Gastrocnemius medialis (tissue), 4 donors: Measurements from ENCODE around the gene RMDN3. TPM values are rescaled to one million over a fixed set of nuclear protein-coding genes. Genes with fewer than 3 reads are reported as not detected.

Experiments
- ATAC-seq, 2 donors: fragments of 150-250 bp; one replicate each; pipeline ENCODE4 v1.9.1; 2016
- DNase-seq, 2 donors: peaks; one replicate each; pipeline ENCODE4 v3.0.0-alpha.2; 2019
- H3K27ac ChIP-seq, 4 donors: fragments of 200-600 bp; sonication (generic); 1 replicate in 1 of 4; 2 replicates in 3 of 4; pipeline ENCODE4 v1.5.1; 2016 to 2018; ENCODE audit warnings: mild to moderate bottlenecking in 2 of 4, moderate library complexity in 1 of 4
- H3K27me3 ChIP-seq, 3 donors: fragments of 200-600 bp; sonication (generic) in 2 of 3; 1 replicate in 1 of 3; 2 replicates in 2 of 3; pipeline versions ENCODE4 v1.5.1 to v1.6.0; 2016 to 2019; ENCODE audit warnings: mild to moderate bottlenecking in 1 of 3, moderate library complexity in 1 of 3
- H3K36me3 ChIP-seq, 2 donors: fragments of 200-600 bp; sonication (generic) in 1 of 2; one replicate each; pipeline ENCODE4 v1.5.1; 2017 to 2018
- H3K4me1 ChIP-seq, 2 donors: fragments of 200-600 bp; sonication (generic) in 1 of 2; one replicate each; pipeline ENCODE4 v1.5.1; 2016 to 2017; ENCODE audit warnings: mild to moderate bottlenecking in 2 of 2
- H3K4me3 ChIP-seq, 4 donors: fragments of 200-600 bp; sonication (generic) in 3 of 4; 1 replicate in 1 of 4; 2 replicates in 3 of 4; pipeline ENCODE4 v1.5.1; 2016 to 2019; ENCODE audit warnings: mild to moderate bottlenecking in 2 of 4
- H3K9me3 ChIP-seq, 3 donors: fragments of 200-600 bp; sonication (generic) in 2 of 3; 1 replicate in 1 of 3; 2 replicates in 2 of 3; pipeline ENCODE4 v1.5.1; 2016 to 2019
- POLR2A ChIP-seq, 2 donors: fragments of 450-650 bp; IDR thresholded peaks; one replicate each; pipeline ENCODE4 v1.6.1; 2017; ENCODE audit warnings: antibody characterized with exemption in 2 of 2, mild to moderate bottlenecking in 2 of 2, moderate library complexity in 2 of 2
- in situ Hi-C, 4 donors: fragments of 200-750 bp; cut with MboI; loops; one replicate each; pipeline versions ENCODE4 v1.15.0 to v1.8.0; 2017; ENCODE audit warnings: low sequenced_read_pairs in 4 of 4
- intact Hi-C: fragments of 100-400 bp; cut with DNase I; formaldehyde crosslinking; loops from one replicate; pipeline ENCODE4 v1.15.1; 2023; ENCODE audit warnings: low total_unique reads
- total RNA-seq, 4 donors: library from RNA; depleted of rRNA; stranded (reverse); fragments of >200 nt; gene quantifications; one replicate each; pipeline versions ENCODE4 v1.1.0 to v1.2.3, GENCODE V29; 2016
- TF ChIP-seq, protein P1 (sequence below), 5 experiments: fragments of 450-650 bp in 3 of 5; fragments of 200-600 bp in 2 of 5; sonication (generic) in 2 of 5; IDR thresholded peaks in 4 of 5; conservative IDR thresholded peaks in 1 of 5; 1 replicate in 4 of 5; 2 replicates in 1 of 5; pipeline ENCODE4 v1.5.1; 2016 to 2019; ENCODE audit warnings: antibody characterized with exemption in 5 of 5, mild to moderate bottlenecking in 3 of 5, moderate library complexity in 3 of 5

Gene RMDN3
- total RNA-seq, 4 donors from 2014 or later: 12.7 to 55.3 (median 19.6) TPM

GRCh38 chr15:40785164-40785563, 30.1 kb upstream of the RMDN3 start:
- intact Hi-C loops (no loop called here), in situ Hi-C loops (loop anchor here in 1 of 4 donors (25.0 kb wide), 1 partner anchor 98 kb away; the partner anchor contains the start of gene RAD51)
- no peak overlapping the region for H3K27ac ChIP-seq
- TF ChIP-seq, protein P1, sequence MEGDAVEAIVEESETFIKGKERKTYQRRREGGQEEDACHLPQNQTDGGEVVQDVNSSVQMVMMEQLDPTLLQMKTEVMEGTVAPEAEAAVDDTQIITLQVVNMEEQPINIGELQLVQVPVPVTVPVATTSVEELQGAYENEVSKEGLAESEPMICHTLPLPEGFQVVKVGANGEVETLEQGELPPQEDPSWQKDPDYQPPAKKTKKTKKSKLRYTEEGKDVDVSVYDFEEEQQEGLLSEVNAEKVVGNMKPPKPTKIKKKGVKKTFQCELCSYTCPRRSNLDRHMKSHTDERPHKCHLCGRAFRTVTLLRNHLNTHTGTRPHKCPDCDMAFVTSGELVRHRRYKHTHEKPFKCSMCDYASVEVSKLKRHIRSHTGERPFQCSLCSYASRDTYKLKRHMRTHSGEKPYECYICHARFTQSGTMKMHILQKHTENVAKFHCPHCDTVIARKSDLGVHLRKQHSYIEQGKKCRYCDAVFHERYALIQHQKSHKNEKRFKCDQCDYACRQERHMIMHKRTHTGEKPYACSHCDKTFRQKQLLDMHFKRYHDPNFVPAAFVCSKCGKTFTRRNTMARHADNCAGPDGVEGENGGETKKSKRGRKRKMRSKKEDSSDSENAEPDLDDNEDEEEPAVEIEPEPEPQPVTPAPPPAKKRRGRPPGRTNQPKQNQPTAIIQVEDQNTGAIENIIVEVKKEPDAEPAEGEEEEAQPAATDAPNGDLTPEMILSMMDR (IDR thresholded peaks at IDR 0.05 in 4 of 5, conservative IDR thresholded peaks at IDR 0.05 in 1 of 5): no peak
- TF ChIP-seq POLR2A (IDR thresholded peaks at IDR 0.05): no peak
- H3K36me3 ChIP-seq: no peaks in the 10 kb centered on the region
- no peak for ATAC-seq
- H3K27me3 ChIP-seq: no peaks in the 10 kb centered on the region
- no peak for DNase-seq
- H3K9me3 ChIP-seq: no peaks in the 10 kb centered on the region
- H3K4me3 ChIP-seq: no peak overlapping the region
- peaks cover 7 to 18% of the 10 kb centered on the region in 2 donors for H3K4me1 ChIP-seq

DNA sequence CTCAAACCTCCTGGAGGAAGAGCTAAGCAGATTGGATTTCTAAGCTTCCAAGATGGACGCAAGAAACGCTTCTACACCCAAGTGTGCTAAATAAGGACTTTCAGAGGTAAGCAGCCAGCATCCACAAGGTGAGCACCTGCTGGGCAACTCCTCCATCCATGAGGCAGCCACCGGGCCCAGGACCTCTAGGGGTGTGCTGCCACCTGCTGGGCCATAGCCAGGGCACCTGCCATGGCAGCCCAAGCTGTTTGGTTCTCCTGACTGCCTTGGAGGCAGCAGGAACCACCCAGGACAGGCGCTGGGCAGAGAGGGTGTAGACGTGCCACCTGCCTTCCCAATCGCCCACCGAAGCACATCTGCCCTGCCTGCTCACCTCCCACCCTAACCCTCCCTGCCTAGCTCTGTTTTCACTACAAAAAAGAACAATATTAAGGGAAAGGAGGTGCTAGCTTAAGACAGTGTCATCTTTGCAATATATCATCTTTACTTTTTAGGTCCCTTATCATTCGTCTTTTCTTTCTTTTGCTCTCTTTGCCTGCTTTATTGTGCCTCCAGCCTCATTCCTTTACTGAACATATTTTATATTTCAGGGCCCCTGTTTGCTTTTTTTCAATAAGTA, 27.7 kb upstream of the RMDN3 start:
- DNase-seq (peak in 1 of 2 donors; percentile 38), ATAC-seq (peak in 1 of 2 donors; percentile 51)
- TF ChIP-seq, protein P1 (IDR thresholded peaks at IDR 0.05 in 4 of 5, conservative IDR thresholded peaks at IDR 0.05 in 1 of 5): peak in 4 of 5 experiments; percentile 21 to 50 (median 44)
- no peak for TF ChIP-seq POLR2A (IDR thresholded peaks at IDR 0.05)
- Histone ChIP-seq H3K9me3 (no peaks in the 10 kb centered on the region), H3K36me3 (peaks cover 0 to 24% of the 10 kb centered on the region in 2 donors), H3K4me1 (peaks cover 0 to 11% of the 10 kb centered on the region in 2 donors), H3K4me3 (no peak overlapping the region), H3K27ac (no peak overlapping the region), H3K27me3 (no peaks in the 10 kb centered on the region)
- intact Hi-C loops: no loop called here
- in situ Hi-C loops: loop anchor here in 1 of 4 donors (25.0 kb wide), 1 partner anchor 95 kb away; the partner anchor contains the start of gene RAD51

GRCh38 chr15:40776537-40777141, 21.6 kb upstream of the RMDN3 start:
- intact Hi-C loops (no loop called here), in situ Hi-C loops (loop anchor here in 1 of 4 donors (25.0 kb wide), 1 partner anchor 89 kb away; the partner anchor contains the start of gene RAD51)
- no peak overlapping the region for H3K4me3 ChIP-seq
- H3K4me1 ChIP-seq: peaks cover 7 to 10% of the 10 kb centered on the region in 2 donors
- DNase-seq (peak; percentile 70 to 78), ATAC-seq (peak; percentile 91 to 97)
- H3K27me3 ChIP-seq: no peaks in the 10 kb centered on the region
- peak overlapping the region; percentile 18 to 70 (median 48) for H3K27ac ChIP-seq
- H3K9me3 ChIP-seq: no peaks in the 10 kb centered on the region
- peaks cover 0 to 75% of the 10 kb centered on the region in 2 donors for H3K36me3 ChIP-seq
- TF ChIP-seq, protein P1 (IDR thresholded peaks at IDR 0.05 in 4 of 5, conservative IDR thresholded peaks at IDR 0.05 in 1 of 5): no peak
- TF ChIP-seq POLR2A (IDR thresholded peaks at IDR 0.05): no peak

DNA sequence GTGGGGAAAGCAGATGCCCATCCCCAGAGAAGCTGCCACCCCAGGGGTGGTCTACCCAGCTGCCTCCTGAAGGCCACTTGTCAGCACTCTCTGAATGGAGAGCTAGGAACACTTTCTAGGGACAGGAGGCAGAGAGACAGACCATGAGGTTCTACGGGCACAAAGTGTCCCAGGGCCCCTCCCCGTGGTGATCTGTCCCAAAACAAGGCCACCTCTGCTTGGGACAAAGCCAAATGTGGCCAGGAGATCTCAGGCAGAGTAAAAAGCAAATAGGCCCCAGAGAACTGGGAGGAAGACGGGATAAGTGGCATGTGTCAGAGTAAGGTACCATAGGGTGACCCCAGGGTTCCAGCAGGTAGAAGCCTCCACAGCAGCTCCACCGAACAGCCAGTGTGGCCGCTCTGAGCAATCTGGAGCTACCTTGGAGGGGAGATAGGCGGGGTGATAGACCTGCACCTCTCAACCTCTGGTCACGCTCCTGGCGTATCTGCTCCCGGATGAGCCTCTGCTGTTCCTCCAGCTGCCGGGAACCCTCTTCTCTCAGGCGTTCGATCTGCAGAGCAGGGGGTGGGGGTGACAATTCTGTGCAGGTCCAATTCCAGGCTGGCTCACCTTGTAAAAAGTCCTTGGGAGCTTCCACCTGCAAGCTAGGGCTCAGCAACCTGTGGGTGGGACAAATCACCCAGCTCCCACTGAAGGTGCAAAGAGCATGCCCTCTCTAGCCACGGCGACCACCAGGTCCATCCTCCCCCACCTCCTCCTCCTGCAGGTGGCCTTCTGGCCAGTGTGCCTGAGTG, 20.9 kb upstream of the RMDN3 start:
- H3K27me3 ChIP-seq: no peaks in the 10 kb centered on the region
- TF ChIP-seq, protein P1 (IDR thresholded peaks at IDR 0.05 in 4 of 5, conservative IDR thresholded peaks at IDR 0.05 in 1 of 5): no peak
- TF ChIP-seq POLR2A (IDR thresholded peaks at IDR 0.05): no peak
- DNase-seq: no peak
- H3K9me3 ChIP-seq: no peaks in the 10 kb centered on the region
- peak overlapping the region; percentile 18 to 70 (median 48) for H3K27ac ChIP-seq
- no peak overlapping the region for H3K4me3 ChIP-seq
- peaks cover 7 to 10% of the 10 kb centered on the region in 2 donors for H3K4me1 ChIP-seq
- intact Hi-C loops: no loop called here
- in situ Hi-C loops: loop anchor here in 1 of 4 donors (25.0 kb wide), 1 partner anchor 89 kb away; the partner anchor contains the start of gene RAD51
- H3K36me3 ChIP-seq: peaks cover 0 to 79% of the 10 kb centered on the region in 2 donors
- ATAC-seq: peak in 1 of 2 donors; percentile 34
